Effector memory CD8-positive, alpha-beta T cell (primary cell): Measurements from ENCODE around the gene ACVR1B.

Source experiments
- ATAC-seq: fragments of 150-1000 bp; cut with Tn5 transposase; replicated peaks from 2 replicates; pipeline ENCODE4 v1.10.0; 2021; ENCODE audit warnings: mild to moderate bottlenecking, moderate library complexity
- DNase-seq, 3 experiments: peaks; one replicate each; pipeline ENCODE4 v3.0.0; 2021
- H3K27ac Mint-ChIP-seq, 2 donors: one replicate each; pipeline ENCODE4 v1.8.0; 2022; ENCODE audit warnings: mild to moderate bottlenecking in 2 of 2, mixed read lengths in 2 of 2, moderate library complexity in 2 of 2
- H3K27me3 Mint-ChIP-seq, 2 donors: one replicate each; pipeline ENCODE4 v1.8.0; 2022; ENCODE audit warnings: mixed read lengths in 2 of 2
- H3K36me3 Mint-ChIP-seq: one replicate; pipeline ENCODE4 v1.8.0; 2022; ENCODE audit warnings: mild to moderate bottlenecking, moderate library complexity, mixed read lengths; ENCODE audit not compliant: insufficient read depth
- H3K4me1 Mint-ChIP-seq, 2 donors: one replicate each; pipeline ENCODE4 v1.8.0; 2022; ENCODE audit warnings: low read depth in 2 of 2, mixed read lengths in 2 of 2
- H3K4me3 Mint-ChIP-seq, 2 donors: one replicate each; pipeline ENCODE4 v1.8.0; 2022; ENCODE audit warnings: mild to moderate bottlenecking in 2 of 2, mixed read lengths in 2 of 2, moderate library complexity in 2 of 2
- H3K9me3 Mint-ChIP-seq, 2 donors: one replicate each; pipeline ENCODE4 v1.8.0; 2022; ENCODE audit warnings: mixed read lengths in 2 of 2

ACVR1B gene

GRCh38 chr12:51942501-51943000 is 8.9 kb upstream of the ACVR1B start:
- no peak overlapping the region for H3K27ac Mint-ChIP-seq
- H3K4me3 Mint-ChIP-seq: no peak overlapping the region
- ATAC-seq (no peak), DNase-seq (no peak)
- H3K4me1 Mint-ChIP-seq: peaks cover 0 to 3% of the 10 kb centered on the region in 2 donors
- peaks cover 33 to 61% of the 10 kb centered on the region in 2 donors for H3K27me3 Mint-ChIP-seq
- H3K9me3 Mint-ChIP-seq: peaks cover 4 to 14% of the 10 kb centered on the region in 2 donors
- peaks cover 2% of the 10 kb centered on the region for H3K36me3 Mint-ChIP-seq

- no peak for DNase-seq
- Mint-ChIP-seq H3K9me3 (peaks cover 4 to 14% of the 10 kb centered on the region in 2 donors), H3K27me3 (peaks cover 39 to 69% of the 10 kb centered on the region in 2 donors), H3K27ac (no peak overlapping the region), H3K4me3 (no peak overlapping the region), H3K4me1 (peaks cover 0 to 3% of the 10 kb centered on the region in 2 donors), H3K36me3 (peaks cover 4% of the 10 kb centered on the region)
- ATAC-seq: no peak
Measured at GRCh38 chr12:51943346-51943745, 8.2 kb upstream of the ACVR1B start.

GRCh38 chr12:51944608-51945233 is 6.8 kb upstream of the ACVR1B start:
- no peak overlapping the region for H3K4me3 Mint-ChIP-seq

GRCh38 chr12:51947246-51947996 is 4.1 kb upstream of the ACVR1B start:
- Mint-ChIP-seq H3K4me1 (peaks cover 5 to 6% of the 10 kb centered on the region in 2 donors), H3K27me3 (peaks cover 20 to 46% of the 10 kb centered on the region in 2 donors), H3K27ac (no peak overlapping the region), H3K9me3 (peaks cover 4 to 14% of the 10 kb centered on the region in 2 donors), H3K36me3 (peaks cover 8% of the 10 kb centered on the region), H3K4me3 (no peak overlapping the region)
- no peak for DNase-seq
- no peak for ATAC-seq

More at GRCh38 chr12:51944608-51945233, 6.8 kb upstream of the ACVR1B start:
- ATAC-seq (no peak), DNase-seq (no peak)
- peaks cover 0 to 3% of the 10 kb centered on the region in 2 donors for H3K4me1 Mint-ChIP-seq
- peaks cover 4 to 14% of the 10 kb centered on the region in 2 donors for H3K9me3 Mint-ChIP-seq
- no peak overlapping the region for H3K27ac Mint-ChIP-seq
- H3K36me3 Mint-ChIP-seq: peaks cover 6% of the 10 kb centered on the region
- H3K27me3 Mint-ChIP-seq: peaks cover 39 to 71% of the 10 kb centered on the region in 2 donors

- Mint-ChIP-seq H3K36me3 (peaks cover 8% of the 10 kb centered on the region), H3K9me3 (peaks cover 4 to 14% of the 10 kb centered on the region in 2 donors), H3K27ac (no peak overlapping the region), H3K4me1 (peaks cover 10 to 12% of the 10 kb centered on the region in 2 donors), H3K4me3 (no peak overlapping the region), H3K27me3 (peaks cover 20 to 40% of the 10 kb centered on the region in 2 donors)
- ATAC-seq: no peak
- no peak for DNase-seq
Measured at GRCh38 chr12:51948066-51948465, 3.4 kb upstream of the ACVR1B start.

- Mint-ChIP-seq H3K4me1 (peaks cover 16 to 19% of the 10 kb centered on the region in 2 donors), H3K27me3 (peaks cover 13 to 26% of the 10 kb centered on the region in 2 donors)
Measured at GRCh38 chr12:51949342-51950030, 2.0 kb upstream of the ACVR1B start.

GRCh38 chr12:51950682-51951198 is 759 bp upstream of the ACVR1B start:
- Mint-ChIP-seq H3K27me3 (peaks cover 12 to 24% of the 10 kb centered on the region in 2 donors), H3K9me3 (no peaks in the 10 kb centered on the region), H3K4me3 (peak overlapping the region; percentile 86 to 98), H3K36me3 (peaks cover 8% of the 10 kb centered on the region), H3K27ac (peak overlapping the region; percentile 25 to 90), H3K4me1 (peaks cover 16 to 22% of the 10 kb centered on the region in 2 donors)
- ATAC-seq (peak; percentile 22), DNase-seq (no peak)

More at GRCh38 chr12:51949342-51950030, 2.0 kb upstream of the ACVR1B start:
- H3K36me3 Mint-ChIP-seq: peaks cover 8% of the 10 kb centered on the region
- ATAC-seq (no peak), DNase-seq (no peak)
- peaks cover under 1 to 9% of the 10 kb centered on the region in 2 donors for H3K9me3 Mint-ChIP-seq
- peak overlapping the region in 1 of 2 donors; percentile 41 for H3K4me3 Mint-ChIP-seq
- no peak overlapping the region for H3K27ac Mint-ChIP-seq

GRCh38 chr12:51951843-51952722 is 584 bp downstream of the ACVR1B start:
- H3K27me3 Mint-ChIP-seq: peaks cover 12 to 21% of the 10 kb centered on the region in 2 donors
- peak overlapping the region; percentile 5 to 77 for H3K27ac Mint-ChIP-seq
- H3K9me3 Mint-ChIP-seq: no peaks in the 10 kb centered on the region
- DNase-seq (peak in 1 of 3 experiments; percentile 4), ATAC-seq (no peak)
- peaks cover 8% of the 10 kb centered on the region for H3K36me3 Mint-ChIP-seq
- peak overlapping the region; percentile 64 to 98 for H3K4me3 Mint-ChIP-seq
- peaks cover 20 to 22% of the 10 kb centered on the region in 2 donors for H3K4me1 Mint-ChIP-seq

GRCh38 chr12:51953089-51953488 is 1.6 kb downstream of the ACVR1B start:
- peak overlapping the region; percentile 64 to 71 for H3K4me3 Mint-ChIP-seq
- no peaks in the 10 kb centered on the region for H3K9me3 Mint-ChIP-seq
- no peak for ATAC-seq
- peaks cover 20 to 22% of the 10 kb centered on the region in 2 donors for H3K4me1 Mint-ChIP-seq
- peak overlapping the region; percentile 5 to 77 for H3K27ac Mint-ChIP-seq
- DNase-seq: no peak
- H3K36me3 Mint-ChIP-seq: peaks cover 8% of the 10 kb centered on the region
- peaks cover 3 to 11% of the 10 kb centered on the region in 2 donors for H3K27me3 Mint-ChIP-seq

- Mint-ChIP-seq H3K36me3 (peaks cover 4% of the 10 kb centered on the region), H3K9me3 (no peaks in the 10 kb centered on the region), H3K4me1 (peaks cover 20 to 22% of the 10 kb centered on the region in 2 donors), H3K4me3 (no peak overlapping the region), H3K27ac (no peak overlapping the region), H3K27me3 (peaks cover 0 to 7% of the 10 kb centered on the region in 2 donors)
- DNase-seq (no peak), ATAC-seq (no peak)
Measured at GRCh38 chr12:51953864-51954263, 2.4 kb downstream of the ACVR1B start.

- Mint-ChIP-seq H3K4me3 (no peak overlapping the region), H3K27ac (no peak overlapping the region), H3K36me3 (peaks cover 10% of the 10 kb centered on the region), H3K27me3 (peaks cover 0 to 2% of the 10 kb centered on the region in 2 donors), H3K4me1 (peaks cover 20 to 24% of the 10 kb centered on the region in 2 donors), H3K9me3 (no peaks in the 10 kb centered on the region)
- no peak for DNase-seq
- no peak for ATAC-seq
Measured at GRCh38 chr12:51954561-51955361, 3.3 kb downstream of the ACVR1B start.

- no peaks in the 10 kb centered on the region for H3K27me3 Mint-ChIP-seq
- DNase-seq (no peak), ATAC-seq (no peak)
- peaks cover 20 to 28% of the 10 kb centered on the region in 2 donors for H3K4me1 Mint-ChIP-seq
- H3K9me3 Mint-ChIP-seq: no peaks in the 10 kb centered on the region
- no peak overlapping the region for H3K4me3 Mint-ChIP-seq
- H3K27ac Mint-ChIP-seq: no peak overlapping the region
- peaks cover 14% of the 10 kb centered on the region for H3K36me3 Mint-ChIP-seq
Measured at GRCh38 chr12:51955702-51956101, 4.2 kb downstream of the ACVR1B start.
